Psoas muscle (tissue), 8 donors: ENCODE data around the gene A3GALT2. TPM values are rescaled to one million over a fixed set of nuclear protein-coding genes. Genes with fewer than 3 reads are reported as not detected.

Experiments used
- ATAC-seq, 4 donors: fragments of 200-7000 bp; cut with Tn5 transposase; one replicate each; pipeline ENCODE4 v1.9.1; 2020; ENCODE audit warnings: moderate library complexity in 3 of 4, mild to moderate bottlenecking in 2 of 4
- DNase-seq, 2 donors: peaks; one replicate each; pipeline ENCODE4 v3.0.0-alpha.2; 2020
- H3K27ac ChIP-seq: fragments of 200-600 bp; one replicate; pipeline ENCODE4 v1.8.0; 2022
- H3K27me3 ChIP-seq, 3 donors: fragments of 200-600 bp in 1 of 3; one replicate each; pipeline versions ENCODE4 v1.6.1 to v1.8.0; 2013 to 2022; ENCODE audit warnings: low read length in 2 of 3, mild to moderate bottlenecking in 2 of 3, moderate library complexity in 1 of 3; ENCODE audit not compliant: insufficient read depth in 3 of 3
- H3K36me3 ChIP-seq, 2 donors: fragments of 200-600 bp in 1 of 2; one replicate each; pipeline versions ENCODE4 v1.6.1 to v1.8.0; 2013 to 2022; ENCODE audit warnings: low read depth in 1 of 2, mild to moderate bottlenecking in 1 of 2, moderate library complexity in 1 of 2; ENCODE audit not compliant: insufficient read depth in 1 of 2
- H3K4me1 ChIP-seq: fragments of 200-600 bp; one replicate; pipeline ENCODE4 v1.8.0; 2022
- H3K4me3 ChIP-seq: fragments of 200-600 bp; one replicate; pipeline ENCODE4 v1.8.0; 2022; ENCODE audit warnings: mild to moderate bottlenecking
- H3K9me3 ChIP-seq: fragments of 200-600 bp; one replicate; pipeline ENCODE4 v1.8.0; 2022
- CTCF ChIP-seq: fragments of 200-600 bp; IDR thresholded peaks from one replicate; pipeline ENCODE4 v1.8.0; 2022; ENCODE audit warnings: antibody characterized with exemption
- WGBS, 3 donors: extraction: QIAGEN DNeasy Blood & Tissue Kit; methylation state at CpG; one replicate each; pipeline versions ENCODE4 v1.1.6 to v1.1.7; 2013; 5-methylcytosine and 5-hydroxymethylcytosine counted together
- intact Hi-C, 2 donors: fragments of 100-400 bp; cut with DNase I; formaldehyde crosslinking; loops; one replicate each; pipeline versions ENCODE4 v1.11.0 to v1.14.2; 2022
- polyA plus RNA-seq, 3 donors: library from polyadenylated mRNA; stranded (reverse); fragments of 200-250 nt; gene quantifications; one replicate each; pipeline ENCODE4 v1.2.3, GENCODE V29; 2013
- total RNA-seq, 4 donors: library from RNA; stranded (reverse); fragmentation: NEBNext Ultra II Directional in 2 of 4; extraction: Animal tissue kit (Norgen Biotek cat#: 25700) in 2 of 4; gene quantifications; one replicate each; pipeline versions ENCODE4 v1.2.1 to v1.2.4, GENCODE V29; 2021 to 2023
- donor health status: healthy with polysubstance abuse.
- donor health status: DM: no; HTN: no; CAD: no; lungs with moderate emphysema.
- donor health status: Bipolar disorder and iron deficiency.
- donor health status: healthy.
- donor health status: DM: yes; HTN: yes; CAD: no.
- donor health status: DM: no; HTN: no; CAD: no.
- donor health status: DM: no; HTN: no; CAD: no.
- donor health status: DM: yes; HTN: yes; CAD: no.

The A3GALT2 gene
- total and polyA plus RNA-seq, 7 donors: not detected

GRCh38 chr1:33329600-33330305 lies 8.9 kb upstream of the A3GALT2 start:
- Histone ChIP-seq H3K4me3 (no peak overlapping the region), H3K36me3 (peaks cover 23 to 91% of the 10 kb centered on the region in 2 donors), H3K9me3 (no peaks in the 10 kb centered on the region), H3K4me1 (peaks cover 71% of the 10 kb centered on the region), H3K27ac (peak overlapping the region; percentile 98), H3K27me3 (no peaks in the 10 kb centered on the region)
- intact Hi-C loops: loop anchor here in 1 of 2 donors (5.0 kb wide), 1 partner anchor 38 kb away; no protein-coding TSS in a partner anchor
- 83 to 85% (median 84%) methylated on average over 19 of the region's 19 CpGs for WGBS, 3 donors
- no peak for ATAC-seq
- DNase-seq: no peak
- no peak for TF ChIP-seq CTCF

GRCh38 chr1:33328817-33329216 lies 7.9 kb upstream of the A3GALT2 start:
- H3K4me3 ChIP-seq: no peak overlapping the region
- peak overlapping the region; percentile 98 for H3K27ac ChIP-seq
- no peaks in the 10 kb centered on the region for H3K9me3 ChIP-seq
- peaks cover 62% of the 10 kb centered on the region for H3K4me1 ChIP-seq
- H3K27me3 ChIP-seq: no peaks in the 10 kb centered on the region
- no peak for TF ChIP-seq CTCF
- 92 to 94% (median 93%) methylated on average over 12 of the region's 12 CpGs for WGBS, 3 donors
- no peak for DNase-seq
- peaks cover 27 to 98% of the 10 kb centered on the region in 2 donors for H3K36me3 ChIP-seq
- no peak for ATAC-seq
- intact Hi-C loops: loop anchor here in 1 of 2 donors (1.0 kb wide), 1 partner anchor 13 kb away; no protein-coding TSS in a partner anchor

GRCh38 chr1:33327587-33328325 lies 6.9 kb upstream of the A3GALT2 start:
- ATAC-seq (peak; percentile 70 to 83 (median 78)), DNase-seq (peak; percentile 84 to 88)
- Histone ChIP-seq H3K27me3 (no peaks in the 10 kb centered on the region), H3K27ac (peak overlapping the region; percentile 98), H3K4me3 (no peak overlapping the region), H3K36me3 (peaks cover 33 to 98% of the 10 kb centered on the region in 2 donors), H3K4me1 (peaks cover 51% of the 10 kb centered on the region), H3K9me3 (no peaks in the 10 kb centered on the region)
- WGBS, 3 donors: 34 to 47% (median 38%) methylated on average over 9 of the region's 9 CpGs
- TF ChIP-seq CTCF: no peak
- intact Hi-C loops: loop anchor here in 1 of 2 donors (1.0 kb wide), 1 partner anchor 15 kb away; no protein-coding TSS in a partner anchor

GRCh38 chr1:33326785-33327184 lies 5.9 kb upstream of the A3GALT2 start:
- WGBS, 3 donors: 86 to 94% (median 87%) methylated on average over 9 of the region's 9 CpGs
- Histone ChIP-seq H3K4me1 (peaks cover 42% of the 10 kb centered on the region), H3K27ac (peak overlapping the region; percentile 98), H3K4me3 (no peak overlapping the region), H3K9me3 (no peaks in the 10 kb centered on the region), H3K27me3 (no peaks in the 10 kb centered on the region), H3K36me3 (peaks cover 28 to 99% of the 10 kb centered on the region in 2 donors)
- peak in 1 of 2 donors; percentile 55 for DNase-seq
- TF ChIP-seq CTCF: no peak
- intact Hi-C loops: no loop called here
- no peak for ATAC-seq
